ENCODE results near the gene GPR78. TPM values are rescaled to one million over a fixed set of nuclear protein-coding genes. Genes with fewer than 3 reads are reported as not detected.

Gene GPR78
- total RNA-seq, 2 experiments from 2014 or later, result not detected

- Mint-ChIP-seq H3K4me3 (no peak overlapping the region), H3K4me1 (no peaks in the 10 kb centered on the region), H3K36me3 (no peaks in the 10 kb centered on the region), H3K27ac (no peak overlapping the region), H3K9me3 (ENCODE audit: low read depth) (no peaks in the 10 kb centered on the region), H3K27me3 (peaks cover 27% of the 10 kb centered on the region)
- DNase-seq (no peak), ATAC-seq (no peak)
- CTCF ChIA-PET, result no interaction called here
Observed at GRCh38 chr4:8590546-8590880, 10.3 kb downstream of the GPR78 start.

GRCh38 chr4:8591114-8591513 lies 10.9 kb downstream of the GPR78 start:
- H3K4me1 Mint-ChIP-seq, result no peaks in the 10 kb centered on the region
- CTCF ChIA-PET, result interaction anchor here (1.8 kb wide), 1 partner anchor 122 kb away, joined by 4 read pairs; no protein-coding TSS in a partner anchor
- H3K36me3 Mint-ChIP-seq, result no peaks in the 10 kb centered on the region
- ATAC-seq, result no peak
- DNase-seq, result no peak
- H3K9me3 Mint-ChIP-seq (ENCODE audit: low read depth), result no peaks in the 10 kb centered on the region
- H3K27ac Mint-ChIP-seq, result no peak overlapping the region
- H3K27me3 Mint-ChIP-seq, result peaks cover 27% of the 10 kb centered on the region
- no peak overlapping the region for H3K4me3 Mint-ChIP-seq

- peaks cover 27% of the 10 kb centered on the region for H3K27me3 Mint-ChIP-seq
- no peaks in the 10 kb centered on the region for H3K36me3 Mint-ChIP-seq
- no peaks in the 10 kb centered on the region for H3K4me1 Mint-ChIP-seq
- DNase-seq, result no peak
- no peaks in the 10 kb centered on the region for H3K9me3 Mint-ChIP-seq (ENCODE audit: low read depth)
- no peak overlapping the region for H3K4me3 Mint-ChIP-seq
- CTCF ChIA-PET, result interaction anchor here (1.8 kb wide), 1 partner anchor 123 kb away, joined by 4 read pairs; no protein-coding TSS in a partner anchor
- ATAC-seq, result no peak
- no peak overlapping the region for H3K27ac Mint-ChIP-seq
Observed at GRCh38 chr4:8591626-8592365, 11.6 kb downstream of the GPR78 start.

GRCh38 chr4:8592366-8593263 lies 12.4 kb downstream of the GPR78 start, which contains the start of gene CPZ:
Gene CPZ (plus strand): TSS chr4:8592765. CDS start chr4:8592834, 69 bp downstream.
- Mint-ChIP-seq H3K27ac (no peak within 1 kb of the TSS), H3K4me3 (no peak within 1 kb of the TSS), H3K4me1 (no peaks in the 10 kb centered on the region), H3K27me3 (peaks cover 27% of the 10 kb centered on the region), H3K36me3 (no peaks in the 10 kb centered on the region), H3K9me3 (ENCODE audit: low read depth) (no peaks in the 10 kb centered on the region)
- CTCF ChIA-PET, result interaction anchor here (1.8 kb wide), 1 partner anchor 124 kb away, joined by 4 read pairs; no protein-coding TSS in a partner anchor
- DNase-seq (no peak), ATAC-seq (no peak)

GRCh38 chr4:8593264-8594096 lies 13.3 kb downstream of the GPR78 start:
- Mint-ChIP-seq H3K27me3 (peaks cover 27% of the 10 kb centered on the region), H3K36me3 (no peaks in the 10 kb centered on the region), H3K9me3 (ENCODE audit: low read depth) (no peaks in the 10 kb centered on the region), H3K4me3 (no peak overlapping the region), H3K4me1 (peaks cover under 1% of the 10 kb centered on the region), H3K27ac (no peak overlapping the region)
- ATAC-seq, result no peak
- no peak for DNase-seq
- CTCF ChIA-PET, result no interaction called here

- Mint-ChIP-seq H3K27ac (no peak overlapping the region), H3K9me3 (ENCODE audit: low read depth) (no peaks in the 10 kb centered on the region), H3K4me3 (no peak overlapping the region), H3K27me3 (peaks cover 27% of the 10 kb centered on the region), H3K4me1 (peaks cover 7% of the 10 kb centered on the region), H3K36me3 (no peaks in the 10 kb centered on the region)
- CTCF ChIA-PET, result no interaction called here
- DNase-seq (peak; percentile 46), ATAC-seq (no peak)
Observed at GRCh38 chr4:8594097-8595038, 14.2 kb downstream of the GPR78 start.

GRCh38 chr4:8595237-8596087 lies 15.3 kb downstream of the GPR78 start:
- Mint-ChIP-seq H3K27ac (no peak overlapping the region), H3K4me3 (no peak overlapping the region), H3K36me3 (no peaks in the 10 kb centered on the region), H3K9me3 (ENCODE audit: low read depth) (no peaks in the 10 kb centered on the region), H3K27me3 (peaks cover 27% of the 10 kb centered on the region), H3K4me1 (peaks cover 11% of the 10 kb centered on the region)
- no peak for ATAC-seq
- CTCF ChIA-PET, result no interaction called here
- no peak for DNase-seq

GRCh38 chr4:8596891-8597290 lies 16.7 kb downstream of the GPR78 start:
- DNase-seq (no peak), ATAC-seq (no peak)
- Mint-ChIP-seq H3K27ac (no peak overlapping the region), H3K4me1 (peaks cover 11% of the 10 kb centered on the region), H3K4me3 (no peak overlapping the region), H3K27me3 (peaks cover 18% of the 10 kb centered on the region), H3K36me3 (no peaks in the 10 kb centered on the region), H3K9me3 (ENCODE audit: low read depth) (no peaks in the 10 kb centered on the region)
- CTCF ChIA-PET, result interaction anchor here (0.6 kb wide), 1 partner anchor 128 kb away, joined by 3 read pairs; no protein-coding TSS in a partner anchor

GRCh38 chr4:8597319-8597718 lies 17.1 kb downstream of the GPR78 start:
- Mint-ChIP-seq H3K4me3 (no peak overlapping the region), H3K9me3 (ENCODE audit: low read depth) (no peaks in the 10 kb centered on the region), H3K36me3 (no peaks in the 10 kb centered on the region), H3K27me3 (peaks cover 17% of the 10 kb centered on the region), H3K4me1 (peaks cover 11% of the 10 kb centered on the region), H3K27ac (no peak overlapping the region)
- CTCF ChIA-PET, result interaction anchor here (0.6 kb wide), 1 partner anchor 129 kb away, joined by 3 read pairs; no protein-coding TSS in a partner anchor
- DNase-seq (no peak), ATAC-seq (no peak)

GRCh38 chr4:8597791-8598190 lies 17.6 kb downstream of the GPR78 start:
- H3K4me3 Mint-ChIP-seq, result no peak overlapping the region
- ATAC-seq (no peak), DNase-seq (no peak)
- H3K36me3 Mint-ChIP-seq, result no peaks in the 10 kb centered on the region
- no peak overlapping the region for H3K27ac Mint-ChIP-seq
- H3K9me3 Mint-ChIP-seq (ENCODE audit: low read depth), result no peaks in the 10 kb centered on the region
- peaks cover 17% of the 10 kb centered on the region for H3K27me3 Mint-ChIP-seq
- H3K4me1 Mint-ChIP-seq, result peaks cover 11% of the 10 kb centered on the region
- CTCF ChIA-PET, result no interaction called here

- no peaks in the 10 kb centered on the region for H3K36me3 Mint-ChIP-seq
- no peaks in the 10 kb centered on the region for H3K9me3 Mint-ChIP-seq (ENCODE audit: low read depth)
- peaks cover 10% of the 10 kb centered on the region for H3K27me3 Mint-ChIP-seq
- H3K4me3 Mint-ChIP-seq, result no peak overlapping the region
- peaks cover 11% of the 10 kb centered on the region for H3K4me1 Mint-ChIP-seq
- CTCF ChIA-PET, result interaction anchor here (0.6 to 1.7 kb wide), 2 partner anchors 130 to 291 kb away, joined by 3 to 4 read pairs; no protein-coding TSS in a partner anchor
- no peak for ATAC-seq
- no peak overlapping the region for H3K27ac Mint-ChIP-seq
- no peak for DNase-seq
Observed at GRCh38 chr4:8598391-8599090, 18.3 kb downstream of the GPR78 start.

Measured in activated CD8-positive, alpha-beta memory T cell treated with anti-CD3 and anti-CD28 coated beads, Interleukin-2, amount 10 ng/mL, durations not matched to agents 7 days and 5 days (primary cell).